ENCODE data around the gene MGAT5B.
"Not testable (repeated sequence)": the region's sequence is repeated elsewhere in the genome, so short reads cannot be mapped to it uniquely, and the experiment has no call there.

- not testable (repeated sequence) for TF ChIP-seq EP300, CTCF, POLR2AphosphoS5, POLR2A (IDR thresholded peaks at IDR 0.05)
Observed at GRCh38 chr17:76970228-76970627, 102.0 kb downstream of the MGAT5B start.

All from stomach (tissue), 4 donors.